DMS79 treated with DMSO at 0.1 percent for 48 hours (cell line): ENCODE data around the gene SLC4A9.

Source experiments
- DNase-seq: peaks from one replicate; lab custom pipeline; 2025; lab: John Stamatoyannopoulos, UW

SLC4A9 gene, protein sequence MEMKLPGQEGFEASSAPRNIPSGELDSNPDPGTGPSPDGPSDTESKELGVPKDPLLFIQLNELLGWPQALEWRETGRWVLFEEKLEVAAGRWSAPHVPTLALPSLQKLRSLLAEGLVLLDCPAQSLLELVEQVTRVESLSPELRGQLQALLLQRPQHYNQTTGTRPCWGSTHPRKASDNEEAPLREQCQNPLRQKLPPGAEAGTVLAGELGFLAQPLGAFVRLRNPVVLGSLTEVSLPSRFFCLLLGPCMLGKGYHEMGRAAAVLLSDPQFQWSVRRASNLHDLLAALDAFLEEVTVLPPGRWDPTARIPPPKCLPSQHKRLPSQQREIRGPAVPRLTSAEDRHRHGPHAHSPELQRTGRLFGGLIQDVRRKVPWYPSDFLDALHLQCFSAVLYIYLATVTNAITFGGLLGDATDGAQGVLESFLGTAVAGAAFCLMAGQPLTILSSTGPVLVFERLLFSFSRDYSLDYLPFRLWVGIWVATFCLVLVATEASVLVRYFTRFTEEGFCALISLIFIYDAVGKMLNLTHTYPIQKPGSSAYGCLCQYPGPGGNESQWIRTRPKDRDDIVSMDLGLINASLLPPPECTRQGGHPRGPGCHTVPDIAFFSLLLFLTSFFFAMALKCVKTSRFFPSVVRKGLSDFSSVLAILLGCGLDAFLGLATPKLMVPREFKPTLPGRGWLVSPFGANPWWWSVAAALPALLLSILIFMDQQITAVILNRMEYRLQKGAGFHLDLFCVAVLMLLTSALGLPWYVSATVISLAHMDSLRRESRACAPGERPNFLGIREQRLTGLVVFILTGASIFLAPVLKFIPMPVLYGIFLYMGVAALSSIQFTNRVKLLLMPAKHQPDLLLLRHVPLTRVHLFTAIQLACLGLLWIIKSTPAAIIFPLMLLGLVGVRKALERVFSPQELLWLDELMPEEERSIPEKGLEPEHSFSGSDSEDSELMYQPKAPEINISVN

GRCh38 chr5:140360101-140360500 lies at the start of gene SLC4A9:
TSS of gene SLC4A9 (plus strand) at chr5:140360194. CDS start at chr5:140360237, 43 bp downstream.
- DNase-seq: no peak

DNA sequence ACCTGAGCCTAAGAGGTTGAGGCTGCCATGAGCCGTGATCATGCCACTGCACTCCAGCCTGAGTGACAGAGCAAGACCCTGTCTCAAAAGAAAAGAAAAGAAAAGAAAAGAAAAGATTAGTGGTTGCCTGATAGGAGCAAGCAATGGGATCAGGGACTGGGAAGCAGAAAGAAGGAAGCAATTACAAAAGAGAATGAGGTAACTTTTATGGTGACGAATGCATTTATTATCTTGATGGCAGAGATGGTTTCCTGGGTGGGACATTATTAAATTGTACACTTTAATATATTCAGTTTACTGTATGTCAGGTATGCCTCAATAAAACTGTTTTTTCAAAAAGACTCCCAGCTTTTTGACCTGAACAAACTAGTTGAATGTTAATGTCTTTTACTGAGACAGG lies 49.6 kb upstream of the SLC4A9 start:
- no peak for DNase-seq

DNA sequence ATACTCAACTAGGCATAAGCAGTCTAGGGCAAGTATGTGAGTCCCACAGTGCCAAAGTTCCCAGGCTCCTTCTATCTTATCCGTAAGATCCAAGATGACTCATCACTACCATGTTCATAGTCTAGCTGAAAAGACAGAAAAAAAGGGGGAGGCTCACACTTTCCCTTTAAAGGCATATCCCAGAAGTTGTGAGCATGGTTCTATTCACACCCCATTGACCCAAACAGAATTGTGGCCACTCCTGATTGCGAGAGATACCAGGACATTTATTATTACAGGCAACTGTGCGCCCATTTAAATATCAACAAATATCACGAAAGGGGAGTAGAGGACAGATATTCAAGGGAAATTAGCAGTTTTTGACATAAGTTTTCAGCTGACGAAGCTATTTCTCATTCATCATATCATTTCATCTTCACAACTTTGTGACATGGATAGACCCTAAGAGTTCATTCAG lies 49.0 kb upstream of the SLC4A9 start:
- DNase-seq: no peak

GRCh38 chr5:140312067-140312790 lies 47.8 kb upstream of the SLC4A9 start:
- no peak for DNase-seq

DNA sequence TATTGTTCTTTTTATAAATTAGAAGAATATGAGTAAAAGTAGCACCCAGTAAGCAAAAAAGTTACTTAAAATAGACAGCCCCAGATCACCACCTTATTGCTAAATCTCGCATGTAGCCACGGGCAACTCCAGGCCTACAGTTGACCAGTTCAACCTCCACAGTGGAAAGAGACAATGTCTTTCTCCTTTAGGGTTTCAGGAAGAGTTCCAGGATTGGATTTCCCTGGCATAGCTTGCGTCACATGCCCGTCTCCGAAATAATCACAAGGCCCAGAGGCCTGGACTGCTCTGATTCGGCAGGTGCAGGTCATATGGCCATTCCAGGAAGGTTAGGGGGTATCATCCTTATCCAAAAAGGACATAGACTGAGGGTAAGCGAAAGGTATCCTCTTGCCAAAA lies 47.2 kb upstream of the SLC4A9 start:
- DNase-seq: no peak

GRCh38 chr5:140317859-140318258 lies 42.1 kb upstream of the SLC4A9 start:
- no peak for DNase-seq

DNA sequence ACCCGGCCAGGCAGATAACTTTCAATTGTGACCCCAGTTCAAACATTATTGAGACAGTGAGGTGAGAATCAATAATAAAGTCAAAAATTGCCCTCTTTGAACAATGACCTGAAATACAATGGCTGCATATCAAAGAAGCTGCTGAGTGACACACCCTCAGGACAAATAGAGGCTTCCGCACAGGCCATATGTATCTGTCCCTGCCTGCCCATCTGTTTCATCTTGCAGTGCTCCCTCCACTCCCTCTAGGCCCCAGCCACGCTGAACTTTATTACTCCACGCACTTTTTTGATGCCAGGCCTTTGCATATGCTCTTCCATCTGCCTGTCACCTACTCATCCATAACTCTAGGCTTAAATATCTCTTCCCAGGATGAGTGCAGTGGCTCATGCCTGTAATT lies 41.2 kb upstream of the SLC4A9 start:
- DNase-seq: no peak

- no peak for DNase-seq
Observed at GRCh38 chr5:140319833-140320232, 40.2 kb upstream of the SLC4A9 start.

DNA sequence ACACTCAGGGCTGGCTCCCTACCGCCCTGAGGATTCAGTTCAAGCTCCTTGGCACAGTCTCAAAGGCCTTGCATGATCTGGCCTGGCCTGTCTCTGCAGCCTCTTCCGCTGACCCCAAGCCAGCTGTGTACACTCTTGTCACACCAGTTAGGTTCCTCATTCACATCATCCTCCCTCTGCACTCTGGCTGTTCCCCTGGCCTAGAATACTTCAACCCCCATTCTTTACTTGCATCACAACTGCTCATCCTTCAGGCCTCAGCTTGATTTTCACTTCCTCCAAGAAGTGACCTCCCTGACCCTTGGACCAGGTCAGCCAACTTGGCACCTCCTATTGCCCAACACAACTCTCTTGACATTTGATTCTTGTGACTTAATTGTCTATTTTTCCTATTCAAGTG lies 38.2 kb upstream of the SLC4A9 start:
- no peak for DNase-seq

- no peak for DNase-seq
Observed at GRCh38 chr5:140322751-140323731, 37.0 kb upstream of the SLC4A9 start.

- DNase-seq: no peak
Observed at GRCh38 chr5:140324041-140324600, 35.9 kb upstream of the SLC4A9 start.

DNA sequence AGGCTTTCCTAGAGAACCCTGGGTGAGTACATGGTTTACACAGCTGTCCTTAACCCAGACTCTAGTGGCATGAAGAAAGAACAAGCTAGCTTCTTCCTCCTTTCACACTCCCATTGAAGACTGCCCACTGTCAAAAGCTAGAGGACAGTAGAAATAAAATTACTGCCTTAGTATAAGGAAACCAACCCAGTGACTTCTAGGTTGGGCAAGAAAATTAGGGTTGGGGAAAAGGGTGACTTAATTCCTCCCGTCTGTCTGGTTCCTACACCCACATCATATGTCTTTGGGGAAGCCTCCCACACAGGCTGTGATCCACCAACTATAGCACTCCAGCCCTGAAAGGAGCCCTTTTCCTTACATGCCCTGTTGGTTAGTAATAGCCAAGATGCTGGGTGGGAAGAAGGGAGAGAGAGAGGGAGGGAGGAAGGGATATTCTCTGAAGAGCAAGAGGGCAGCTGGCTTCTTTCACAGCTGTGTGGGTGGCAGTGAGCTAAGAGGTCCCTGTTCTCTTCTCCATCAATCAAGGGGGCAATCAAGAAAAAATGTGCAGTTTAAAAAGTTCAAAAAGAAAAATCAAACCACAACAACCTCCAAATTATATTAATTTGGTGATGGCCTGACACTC lies 35.3 kb upstream of the SLC4A9 start:
- DNase-seq: no peak

DNA sequence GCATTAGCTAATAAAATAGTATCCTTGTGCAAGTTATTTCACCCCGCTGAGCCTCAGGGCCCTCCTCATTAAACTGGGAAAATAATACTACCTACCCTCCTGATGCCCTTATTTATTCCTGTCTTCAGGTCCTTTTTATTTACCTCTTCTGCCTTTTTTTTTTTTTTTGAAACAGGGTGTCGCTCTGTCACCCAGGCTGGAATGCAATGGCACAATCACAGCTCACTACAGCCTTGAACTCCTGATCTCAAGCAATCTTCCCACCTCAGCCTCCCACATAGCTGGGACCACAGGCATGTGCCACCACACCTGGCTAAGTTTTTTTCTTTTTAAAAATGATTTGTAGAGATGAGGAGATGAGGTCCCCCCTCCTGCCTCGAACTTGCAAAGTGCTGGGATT lies 34.5 kb upstream of the SLC4A9 start:
- DNase-seq: no peak

- peak; percentile 1 for DNase-seq
Observed at GRCh38 chr5:140327589-140327988, 32.4 kb upstream of the SLC4A9 start.

DNA sequence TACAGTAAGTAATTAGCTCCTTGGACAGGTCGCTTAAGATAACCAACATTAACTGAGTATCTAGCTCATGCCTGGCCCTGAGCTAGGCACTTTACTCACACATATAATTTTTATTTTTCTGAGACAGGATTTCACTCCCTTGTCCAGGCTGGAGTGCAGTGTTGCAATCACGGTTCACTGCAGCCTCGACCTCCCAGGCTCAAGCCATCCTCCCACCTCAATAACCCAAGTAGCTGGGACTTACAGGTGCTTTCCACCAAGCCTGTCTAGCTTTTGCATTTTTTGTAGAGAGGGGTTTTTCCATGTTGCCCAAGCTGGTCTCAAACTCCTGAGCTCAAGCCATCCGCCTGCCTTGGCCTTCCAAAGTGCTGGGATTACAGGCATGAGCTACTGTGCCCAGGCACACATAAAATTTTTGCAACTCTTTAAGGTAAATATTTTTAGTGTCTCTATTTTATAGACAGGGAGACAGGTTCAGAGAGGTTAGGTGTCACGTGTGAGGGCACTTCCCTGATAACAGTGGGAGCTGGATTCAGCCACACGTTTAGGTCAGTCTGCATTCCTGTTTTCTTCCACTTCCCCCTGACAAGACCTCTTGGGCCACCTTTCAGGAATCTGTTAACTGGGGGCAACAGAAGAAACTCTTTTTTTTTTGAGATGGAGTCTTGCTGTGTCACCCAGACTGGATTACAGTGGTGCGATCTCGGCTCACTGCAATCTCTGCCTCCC lies 31.8 kb upstream of the SLC4A9 start:
- DNase-seq: no peak

DNA sequence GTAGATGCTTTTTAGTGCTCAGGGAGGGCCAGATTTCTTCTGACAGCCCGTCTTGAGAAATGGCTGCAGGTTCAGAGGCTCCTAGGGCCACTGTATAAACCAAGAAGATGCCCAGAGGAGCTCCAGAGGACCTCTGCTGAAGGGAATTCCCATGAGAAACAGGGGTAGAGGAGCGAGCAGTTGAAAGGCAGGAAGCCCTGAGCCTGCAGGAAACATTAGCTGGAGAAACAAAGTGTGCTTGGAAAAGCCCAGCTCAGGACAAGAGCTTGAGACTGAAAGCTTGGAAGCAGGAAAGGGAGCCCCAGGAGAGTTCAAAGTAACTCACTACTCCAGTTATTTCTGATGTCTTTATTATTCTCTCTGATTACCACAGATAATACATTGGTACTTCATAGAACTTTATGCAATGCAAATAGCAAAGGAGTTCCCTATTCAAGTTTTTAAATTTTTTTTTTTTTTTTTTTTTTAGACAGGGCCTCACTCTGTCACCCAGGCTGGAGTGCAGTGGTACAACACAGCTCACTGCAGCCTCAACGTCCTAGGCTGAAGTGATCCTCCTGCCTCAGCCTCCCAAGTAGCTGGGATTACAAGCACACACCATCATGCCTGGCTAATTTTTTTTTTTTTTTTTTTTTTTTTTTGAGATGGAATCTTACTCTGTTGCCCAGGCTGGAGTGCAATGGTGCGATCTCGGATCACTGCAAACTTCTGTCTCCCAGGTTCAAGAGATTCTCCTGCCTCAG lies 30.1 kb upstream of the SLC4A9 start:
- DNase-seq: no peak

- no peak for DNase-seq
Observed at GRCh38 chr5:140331638-140332037, 28.4 kb upstream of the SLC4A9 start.

DNA sequence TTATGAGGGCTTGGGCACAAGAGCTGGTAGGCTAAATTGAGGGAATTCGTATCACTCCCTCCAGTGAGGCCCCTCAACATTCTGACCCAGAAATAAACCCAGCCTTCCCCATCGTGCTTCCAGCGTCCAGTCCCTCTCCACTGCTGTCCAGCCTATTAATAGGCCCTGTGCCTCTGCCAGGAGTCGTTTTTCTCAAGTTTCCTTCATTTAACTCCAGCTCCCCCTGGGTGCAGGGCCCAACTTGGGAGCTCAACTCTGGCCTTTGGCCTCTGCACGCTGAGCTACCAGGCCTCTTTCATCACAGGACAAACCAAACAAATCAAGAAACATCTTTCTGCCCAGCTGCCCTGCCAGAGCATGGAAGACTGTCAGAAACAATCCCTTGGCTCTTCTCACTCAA lies 23.6 kb upstream of the SLC4A9 start:
- DNase-seq: no peak

- DNase-seq: no peak
Observed at GRCh38 chr5:140337880-140338279, 22.1 kb upstream of the SLC4A9 start.
